Keratinocyte (primary cell): ENCODE measurements around the gene RIPK3. TPM values are rescaled to one million over a fixed set of nuclear protein-coding genes. Genes with fewer than 3 reads are reported as not detected.

Experiments
- DNase-seq: peaks from one replicate; pipeline ENCODE4 v3.0.0-alpha.2; 2011; ENCODE audit warnings: low read depth, missing footprints, low spot score
- FAIRE-seq: peaks from 2 replicates; lab custom pipeline; 2011; peaks lifted over from hg19 to GRCh38; lab: Jason Lieb, UNC
- H2AFZ ChIP-seq: 2 replicates; pipeline ENCODE4 v1.6.0; 2012; ENCODE audit warnings: low read length, control low read depth, inconsistent platforms; ENCODE audit not compliant: control insufficient read depth
- H3K27ac ChIP-seq: 2 replicates; pipeline ENCODE4 v1.5.1; 2011; ENCODE audit warnings: low read length; ENCODE audit not compliant: control insufficient read depth, insufficient read depth
- H3K27me3 ChIP-seq: 3 replicates; pipeline ENCODE4 v1.6.0; 2011; ENCODE audit warnings: low read length; ENCODE audit not compliant: control insufficient read depth, insufficient read depth; ENCODE audit errors: extremely low read depth
- H3K36me3 ChIP-seq, 2 experiments: 2 replicates in 1 of 2; 3 replicates in 1 of 2; pipeline ENCODE4 v1.5.1; 2011; ENCODE audit warnings: low read length in 2 of 2, mild to moderate bottlenecking in 1 of 2; ENCODE audit not compliant: control insufficient read depth in 2 of 2, insufficient read depth in 2 of 2; ENCODE audit errors: extremely low read depth in 1 of 2
- H3K4me1 ChIP-seq: 3 replicates; pipeline ENCODE4 v1.5.1; 2011; ENCODE audit warnings: low read length; ENCODE audit not compliant: control insufficient read depth, insufficient read depth; ENCODE audit errors: extremely low read depth
- H3K4me2 ChIP-seq: 3 replicates; pipeline ENCODE4 v1.6.0; 2011; ENCODE audit warnings: low read depth, low read length; ENCODE audit not compliant: control insufficient read depth, insufficient read depth; ENCODE audit errors: extremely low read depth
- H3K4me3 ChIP-seq, 3 experiments: fragments of 200-600 bp in 1 of 3; sonication (generic) in 1 of 3; 2 replicates in 2 of 3; 3 replicates in 1 of 3; pipeline ENCODE4 v1.5.1; 2011 to 2016; ENCODE audit warnings: low read length in 3 of 3, mild to moderate bottlenecking in 3 of 3, control low read depth in 2 of 3, inconsistent platforms in 1 of 3, low read depth in 1 of 3, mixed read lengths in 1 of 3, mixed run types in 1 of 3, moderate library complexity in 1 of 3; ENCODE audit not compliant: control insufficient read depth in 2 of 3, insufficient read depth in 2 of 3; ENCODE audit errors: extremely low read depth in 1 of 3
- H3K79me2 ChIP-seq: 2 replicates; pipeline ENCODE4 v1.6.0; 2012; ENCODE audit warnings: low read length; ENCODE audit not compliant: control insufficient read depth, insufficient read depth
- H3K9ac ChIP-seq: 3 replicates; pipeline ENCODE4 v1.6.0; 2011; ENCODE audit warnings: low read length; ENCODE audit not compliant: control insufficient read depth, insufficient read depth; ENCODE audit errors: extremely low read depth
- H3K9me1 ChIP-seq: 3 replicates; pipeline ENCODE4 v1.6.0; 2011; ENCODE audit warnings: low read length; ENCODE audit not compliant: control insufficient read depth, insufficient read depth; ENCODE audit errors: extremely low read depth
- H3K9me3 ChIP-seq: 2 replicates; pipeline ENCODE4 v1.5.1; 2012; ENCODE audit warnings: low read depth, low read length; ENCODE audit not compliant: control insufficient read depth
- H4K20me1 ChIP-seq: 3 replicates; pipeline ENCODE4 v1.6.0; 2011; ENCODE audit warnings: low read length; ENCODE audit not compliant: control insufficient read depth, insufficient read depth; ENCODE audit errors: extremely low read depth
- EZH2 ChIP-seq: IDR thresholded peaks from one replicate; pipeline ENCODE4 v1.6.1; 2012; ENCODE audit warnings: inconsistent platforms, mild to moderate bottlenecking, low read length, moderate library complexity
- dilution Hi-C: fragments of 300-500 bp; cut with MboI; formaldehyde crosslinking; loops from one replicate; pipeline ENCODE4 v1.7.0; 2020; ENCODE audit warnings: low sequenced_read_pairs; ENCODE audit not compliant: extremely low pct_ligation_motif_present
- polyA plus RNA-seq, 5 experiments: library from polyadenylated mRNA; depleted of rRNA in 3 of 5; stranded (reverse) in 3 of 5; stranded (forward) in 1 of 5; unstranded in 1 of 5; fragments of >200 nt; gene quantifications; 1 replicate in 1 of 5; 2 replicates in 3 of 5; 3 replicates in 1 of 5; pipeline versions ENCODE4 v1.2.1 to v1.2.3, GENCODE V29; 2011 to 2012; ENCODE audit warnings: missing spikeins in 2 of 5, low read depth in 1 of 5, low replicate concordance in 1 of 5
- TF ChIP-seq, protein P1 (sequence below), 3 experiments: IDR thresholded peaks in 1 of 3; conservative IDR thresholded peaks in 1 of 3; optimal IDR thresholded peaks in 1 of 3; 2 replicates in 2 of 3; 3 replicates in 1 of 3; pipeline versions ENCODE3 to v1.5.1; 2011; ENCODE audit warnings: low read length in 3 of 3, mild to moderate bottlenecking in 3 of 3, moderate library complexity in 2 of 3, control low read depth in 1 of 3, inconsistent platforms in 1 of 3; ENCODE audit not compliant: insufficient read depth in 2 of 3; ENCODE audit errors: extremely low read depth in 1 of 3

Gene RIPK3
- polyA plus RNA-seq, 1 donor (not counting 4 experiments of a cell fraction or from before 2014, with no cell fraction given) = 8.0 TPM

DNA sequence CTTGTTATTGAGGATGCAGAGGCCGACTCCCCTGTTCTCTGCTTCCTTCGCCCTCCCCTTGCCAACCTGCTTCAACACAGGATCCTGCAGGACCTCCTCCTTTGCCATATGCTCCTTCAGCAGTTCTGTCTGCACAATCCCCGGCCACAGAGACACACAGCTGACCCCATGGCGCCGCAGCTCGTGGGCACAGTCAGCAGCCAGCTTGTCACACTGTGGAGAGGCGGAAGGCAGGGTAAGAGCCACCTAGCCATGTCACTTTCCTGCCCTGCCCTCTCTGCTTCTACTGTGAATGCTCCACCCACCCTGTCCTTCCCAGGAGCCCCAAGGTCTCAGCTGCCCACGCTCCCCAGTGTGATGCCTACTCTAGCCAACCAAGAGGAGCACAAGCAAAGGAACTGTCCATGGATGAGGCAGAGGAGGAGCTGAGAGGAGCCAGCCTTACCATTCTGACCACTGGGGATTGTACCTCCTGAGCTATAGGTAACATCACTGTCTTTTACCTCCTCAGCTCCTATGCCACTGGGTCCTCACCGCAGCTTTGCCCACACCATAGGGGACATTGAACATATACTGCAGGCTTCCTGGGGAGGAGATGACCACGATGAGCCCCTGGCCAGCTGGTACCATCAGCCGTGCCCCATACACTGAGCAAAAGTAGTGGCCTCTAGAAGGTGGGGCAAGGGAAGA, 47.5 kb downstream of the RIPK3 start:
- Histone ChIP-seq H3K27ac (no peak overlapping the region), H3K4me1 (peaks cover 13% of the 10 kb centered on the region), H3K9me1 (no peaks in the 10 kb centered on the region), H4K20me1 (no peaks in the 10 kb centered on the region), H2AFZ (no peak overlapping the region), H3K4me2 (no peak overlapping the region), H3K27me3 (no peaks in the 10 kb centered on the region), H3K9ac (no peak overlapping the region), H3K36me3 (peaks cover 39 to 47% of the 10 kb centered on the region in 2 experiments), H3K4me3 (no peak overlapping the region), H3K9me3 (no peaks in the 10 kb centered on the region), H3K79me2 (peaks cover 7% of the 10 kb centered on the region)
- dilution Hi-C loops = no loop called here
- TF ChIP-seq EZH2 = no peak
- TF ChIP-seq, protein P1, sequence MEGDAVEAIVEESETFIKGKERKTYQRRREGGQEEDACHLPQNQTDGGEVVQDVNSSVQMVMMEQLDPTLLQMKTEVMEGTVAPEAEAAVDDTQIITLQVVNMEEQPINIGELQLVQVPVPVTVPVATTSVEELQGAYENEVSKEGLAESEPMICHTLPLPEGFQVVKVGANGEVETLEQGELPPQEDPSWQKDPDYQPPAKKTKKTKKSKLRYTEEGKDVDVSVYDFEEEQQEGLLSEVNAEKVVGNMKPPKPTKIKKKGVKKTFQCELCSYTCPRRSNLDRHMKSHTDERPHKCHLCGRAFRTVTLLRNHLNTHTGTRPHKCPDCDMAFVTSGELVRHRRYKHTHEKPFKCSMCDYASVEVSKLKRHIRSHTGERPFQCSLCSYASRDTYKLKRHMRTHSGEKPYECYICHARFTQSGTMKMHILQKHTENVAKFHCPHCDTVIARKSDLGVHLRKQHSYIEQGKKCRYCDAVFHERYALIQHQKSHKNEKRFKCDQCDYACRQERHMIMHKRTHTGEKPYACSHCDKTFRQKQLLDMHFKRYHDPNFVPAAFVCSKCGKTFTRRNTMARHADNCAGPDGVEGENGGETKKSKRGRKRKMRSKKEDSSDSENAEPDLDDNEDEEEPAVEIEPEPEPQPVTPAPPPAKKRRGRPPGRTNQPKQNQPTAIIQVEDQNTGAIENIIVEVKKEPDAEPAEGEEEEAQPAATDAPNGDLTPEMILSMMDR (optimal IDR thresholded peaks at IDR 0.05 in 1 of 3, IDR thresholded peaks at IDR 0.05 in 1 of 3, conservative IDR thresholded peaks at IDR 0.05 in 1 of 3; ENCODE audit: extremely low read depth in 1 of 3, insufficient read depth in 2 of 3, low read length in 3 of 3) = no peak
- FAIRE-seq = no peak
- DNase-seq = no peak

DNA sequence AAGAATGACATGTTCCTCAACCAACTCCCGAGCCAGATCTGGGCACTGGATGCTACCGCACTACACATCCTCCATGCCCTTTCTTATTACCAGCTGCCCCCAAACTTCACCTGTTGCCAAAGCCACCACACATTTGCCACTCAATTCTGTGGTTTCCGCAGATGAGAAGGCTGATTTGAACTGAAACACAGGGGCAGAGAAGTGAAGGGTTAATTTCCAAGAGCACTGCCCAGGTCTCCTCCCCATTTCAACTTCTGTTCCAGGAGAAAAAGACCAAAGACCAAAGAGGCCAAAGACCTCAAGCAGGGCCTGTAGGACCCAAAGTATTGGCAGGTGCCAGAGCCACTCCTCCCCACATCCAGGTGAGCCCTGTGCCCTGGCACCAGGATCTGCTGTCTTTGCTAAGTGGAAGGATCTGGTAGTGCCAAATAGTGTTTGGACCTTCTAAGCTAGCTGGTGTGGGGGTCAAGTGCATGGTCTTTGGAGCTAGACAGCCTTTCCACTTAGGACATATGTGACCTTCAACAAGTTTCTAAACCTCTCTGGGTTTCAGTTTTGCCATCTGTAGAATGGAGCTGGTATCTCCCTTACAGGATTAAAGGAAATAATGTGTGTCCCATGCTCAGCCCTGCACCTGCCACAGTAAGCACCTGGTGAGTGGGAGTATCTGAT, 48.2 kb downstream of the RIPK3 start:
- Histone ChIP-seq H2AFZ (no peak overlapping the region), H3K4me1 (peaks cover 6% of the 10 kb centered on the region), H3K9me3 (no peaks in the 10 kb centered on the region), H3K79me2 (peaks cover 7% of the 10 kb centered on the region), H3K9ac (no peak overlapping the region), H3K9me1 (no peaks in the 10 kb centered on the region), H3K27me3 (no peaks in the 10 kb centered on the region), H4K20me1 (no peaks in the 10 kb centered on the region), H3K4me2 (no peak overlapping the region), H3K36me3 (peaks cover 38 to 47% of the 10 kb centered on the region in 2 experiments), H3K4me3 (no peak overlapping the region), H3K27ac (no peak overlapping the region)
- DNase-seq (no peak), FAIRE-seq (no peak)
- dilution Hi-C loops = no loop called here
- no peak for TF ChIP-seq EZH2
- TF ChIP-seq, protein P1 (optimal IDR thresholded peaks at IDR 0.05 in 1 of 3, IDR thresholded peaks at IDR 0.05 in 1 of 3, conservative IDR thresholded peaks at IDR 0.05 in 1 of 3; ENCODE audit: extremely low read depth in 1 of 3, insufficient read depth in 2 of 3, low read length in 3 of 3) = no peak
